GM12878 (cell line): Measurements from ENCODE around the gene UACA.

ENCODE experiments used
- ASH2L ChIP-seq: fragments of 300-600, 200-600 bp; sonication (generic); IDR thresholded peaks from 2 replicates; pipeline ENCODE4 v1.6.1; 2017; ENCODE audit warnings: low read depth, mild to moderate bottlenecking, borderline replicate concordance
- CBFB ChIP-seq: IDR thresholded peaks from 2 replicates; pipeline ENCODE4 v1.6.1; 2016; ENCODE audit warnings: antibody characterized with exemption, low read depth
- CBX3 ChIP-seq: fragments of 200-600 bp; sonication (generic); IDR thresholded peaks from 2 replicates; pipeline ENCODE4 v1.6.1; 2016; ENCODE audit warnings: low read depth, borderline replicate concordance
- CREM ChIP-seq: IDR thresholded peaks from 2 replicates; pipeline ENCODE4 v1.6.1; 2014; ENCODE audit warnings: antibody characterized with exemption, low read depth
- CTCF ChIP-seq, 3 experiments: IDR thresholded peaks in 2 of 3; conservative IDR thresholded peaks in 1 of 3; 2 replicates each; pipeline ENCODE4 v1.5.1; 2011; ENCODE audit warnings: low read depth in 3 of 3, low read length in 3 of 3, mild to moderate bottlenecking in 3 of 3, control low read depth in 2 of 3, moderate library complexity in 2 of 3, inconsistent platforms in 1 of 3, mixed read lengths in 1 of 3; ENCODE audit not compliant: control insufficient read depth in 2 of 3, insufficient read depth in 1 of 3; ENCODE audit errors: extremely low read depth in 1 of 3
- MXI1 ChIP-seq: fragments of 150-350 bp; IDR thresholded peaks from 2 replicates; pipeline ENCODE4 v1.6.1; 2011; ENCODE audit warnings: low read depth, mild to moderate bottlenecking, inconsistent platforms, low read length, improper control_type of control experiment
- MYC ChIP-seq: IDR thresholded peaks from 2 replicates; pipeline ENCODE4 v1.6.1; 2011; ENCODE audit warnings: mild to moderate bottlenecking, low read length, moderate library complexity, inconsistent platforms; ENCODE audit not compliant: insufficient read depth, insufficient replicate concordance, insufficient read length, severe bottlenecking
- PBX3 ChIP-seq: IDR thresholded peaks from 2 replicates; pipeline ENCODE4 v1.6.1; 2011; ENCODE audit warnings: mild to moderate bottlenecking, low read depth, low read length, moderate library complexity; ENCODE audit not compliant: insufficient replicate concordance
- SIX5 ChIP-seq: IDR thresholded peaks from 2 replicates; pipeline ENCODE4 v1.6.1; 2011; ENCODE audit warnings: mild to moderate bottlenecking, low read depth, low read length, moderate library complexity; ENCODE audit not compliant: severe bottlenecking
- SMAD1 ChIP-seq: fragments of 450-650 bp; IDR thresholded peaks from 2 replicates; pipeline ENCODE4 v1.6.1; 2018; ENCODE audit warnings: mild to moderate bottlenecking, low read depth; ENCODE audit not compliant: partially characterized antibody
- TARDBP ChIP-seq: IDR thresholded peaks from 2 replicates; pipeline ENCODE4 v1.6.1; 2016; ENCODE audit warnings: borderline replicate concordance
- YY1 ChIP-seq: IDR thresholded peaks from 2 replicates; pipeline ENCODE4 v1.6.1; 2011; ENCODE audit warnings: low read depth, mild to moderate bottlenecking, low read length
- ZBTB40 ChIP-seq: fragments of 450-650 bp; IDR thresholded peaks from 2 replicates; pipeline ENCODE4 v1.6.1; 2016; ENCODE audit warnings: mild to moderate bottlenecking, moderate library complexity, borderline replicate concordance

DNA sequence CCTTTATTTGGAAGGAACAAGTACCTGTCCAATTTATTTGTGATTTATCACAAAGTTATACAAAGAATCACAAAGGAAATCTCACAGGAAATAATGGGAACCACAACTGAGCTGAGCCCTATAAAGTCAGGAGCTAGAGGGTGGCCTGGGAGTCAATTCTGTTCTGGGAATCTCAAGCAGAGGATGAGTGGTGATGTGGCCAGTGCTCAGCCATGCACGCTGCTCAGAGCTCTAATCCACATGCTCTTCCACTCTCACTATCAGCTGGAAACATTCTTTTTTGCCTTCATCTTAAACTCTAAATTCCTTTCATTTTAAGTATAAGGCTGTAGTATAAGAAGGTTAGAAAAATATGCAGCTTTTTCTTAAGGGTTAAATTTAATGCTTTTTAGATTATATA is 36.6 kb downstream of the UACA start:
- TF ChIP-seq CREM (no peak), CTCF (IDR thresholded peaks at IDR 0.05 in 2 of 3, conservative IDR thresholded peaks at IDR 0.05 in 1 of 3; ENCODE audit: control insufficient read depth in 2 of 3, extremely low read depth in 1 of 3, insufficient read depth in 1 of 3, low read depth in 3 of 3, low read length in 3 of 3) (no peak), MXI1 (no peak), SMAD1 (no peak), MYC (no peak), ZBTB40 (no peak), SIX5 (no peak), ASH2L (no peak), CBFB (no peak), TARDBP (no peak), CBX3 (no peak), PBX3 (no peak), YY1 (no peak)
